HEK293 (cell line): ENCODE data around the gene FGF3.

ENCODE experiments used
- CTCF ChIA-PET: fragments of 350-600 bp; formaldehyde crosslinking; extraction: SDS; loops from one replicate; lab custom pipeline; 2021; ENCODE audit warnings: antibody characterized with exemption; lab: Yijun Ruan, JAX
- POLR2A ChIA-PET: fragments of 300-600 bp; formaldehyde crosslinking; extraction: SDS; loops from one replicate; lab custom pipeline; 2020; ENCODE audit warnings: antibody characterized with exemption, inconsistent platforms; lab: Yijun Ruan, JAX
- H3K27ac ChIP-seq: fragments of 200-500 bp; sonication (Bioruptor generic); 2 replicates; pipeline ENCODE4 v1.5.1; 2014; ENCODE audit warnings: low read depth, low read length, control low read depth, inconsistent platforms; ENCODE audit errors: extremely low read depth
- H3K36me3 ChIP-seq, 2 experiments: fragments of 200-500 bp in 1 of 2; sonication (Bioruptor generic) in 1 of 2; 1 replicate in 1 of 2; 2 replicates in 1 of 2; pipeline ENCODE4 v1.5.1; 2014 to 2017; ENCODE audit warnings: inconsistent platforms in 2 of 2, low read length in 2 of 2; ENCODE audit not compliant: control insufficient read depth in 2 of 2, insufficient read depth in 1 of 2
- H3K4me1 ChIP-seq: fragments of 200-500 bp; sonication (Bioruptor generic); 2 replicates; pipeline ENCODE4 v1.5.1; 2014; ENCODE audit warnings: mild to moderate bottlenecking, low read length, inconsistent platforms; ENCODE audit not compliant: control insufficient read depth, insufficient read depth
- H3K4me3 ChIP-seq: 2 replicates; pipeline ENCODE4 v1.5.1; 2011; ENCODE audit warnings: low read depth, mild to moderate bottlenecking, control low read depth, low read length, moderate library complexity
- H3K9me3 ChIP-seq: fragments of 200-500 bp; sonication (Bioruptor generic); 2 replicates; pipeline ENCODE4 v1.5.1; 2014; ENCODE audit warnings: low read depth, low read length, inconsistent platforms; ENCODE audit not compliant: control insufficient read depth, insufficient read depth
- INSM2 ChIP-seq: fragments of 450-650 bp; formaldehyde crosslinking; IDR thresholded peaks from 2 replicates; pipeline ENCODE4 v1.5.1; 2016; ENCODE audit warnings: missing biosample characterization, missing genetic modification characterization
- KLF10 ChIP-seq: fragments of 450-650 bp; IDR thresholded peaks from 2 replicates; pipeline ENCODE4 v1.5.1; 2018; ENCODE audit warnings: missing biosample characterization, mild to moderate bottlenecking, missing genetic modification characterization
- KLF16 ChIP-seq: fragments of 450-650 bp; formaldehyde crosslinking; IDR thresholded peaks from 2 replicates; pipeline ENCODE4 v1.5.1; 2017; ENCODE audit warnings: missing biosample characterization, missing genetic modification characterization
- KLF8 ChIP-seq: fragments of 450-650 bp; formaldehyde crosslinking; IDR thresholded peaks from 2 replicates; pipeline ENCODE4 v1.5.1; 2016; ENCODE audit warnings: missing biosample characterization, missing genetic modification characterization
- REST ChIP-seq: fragments of 450-650 bp; formaldehyde crosslinking; IDR thresholded peaks from 2 replicates; pipeline ENCODE4 v1.5.1; 2016; ENCODE audit warnings: missing biosample characterization, missing genetic modification characterization
- SP3 ChIP-seq: fragments of 450-650 bp; formaldehyde crosslinking; IDR thresholded peaks from 2 replicates; pipeline ENCODE4 v1.5.1; 2016; ENCODE audit warnings: missing biosample characterization, missing genetic modification characterization
- ZBTB8A ChIP-seq: fragments of 450-650 bp; formaldehyde crosslinking; IDR thresholded peaks from 2 replicates; pipeline ENCODE4 v1.5.1; 2016; ENCODE audit warnings: missing biosample characterization, missing genetic modification characterization
- ZNF114 ChIP-seq: fragments of 450-650 bp; formaldehyde crosslinking; IDR thresholded peaks from 2 replicates; pipeline ENCODE4 v1.5.0; 2017; ENCODE audit warnings: missing biosample characterization, missing genetic modification characterization
- ZNF202 ChIP-seq: fragments of 450-650 bp; formaldehyde crosslinking; IDR thresholded peaks from 2 replicates; pipeline ENCODE4 v1.5.1; 2016; ENCODE audit warnings: missing biosample characterization, missing genetic modification characterization, borderline replicate concordance
- ZNF335 ChIP-seq: fragments of 450-650 bp; formaldehyde crosslinking; conservative IDR thresholded peaks from 2 replicates; pipeline ENCODE4 v1.5.1; 2016; ENCODE audit warnings: missing biosample characterization, missing genetic modification characterization
- ZNF350 ChIP-seq: fragments of 450-650 bp; formaldehyde crosslinking; IDR thresholded peaks from 2 replicates; pipeline ENCODE4 v1.5.0; 2017; ENCODE audit warnings: missing biosample characterization, mild to moderate bottlenecking, missing genetic modification characterization
- ZNF37A ChIP-seq: fragments of 450-650 bp; IDR thresholded peaks from 2 replicates; pipeline ENCODE4 v1.5.1; 2018; ENCODE audit warnings: missing biosample characterization, missing genetic modification characterization
- ZNF510 ChIP-seq: fragments of 450-650 bp; formaldehyde crosslinking; IDR thresholded peaks from 2 replicates; pipeline ENCODE4 v1.5.1; 2018; ENCODE audit warnings: mild to moderate bottlenecking, missing genetic modification characterization, missing biosample characterization; ENCODE audit not compliant: insufficient replicate concordance
- ZNF692 ChIP-seq: fragments of 450-650 bp; formaldehyde crosslinking; IDR thresholded peaks from 2 replicates; pipeline ENCODE4 v1.5.1; 2016; ENCODE audit warnings: missing biosample characterization, missing genetic modification characterization
- ZNF768 ChIP-seq: fragments of 450-650 bp; formaldehyde crosslinking; IDR thresholded peaks from 2 replicates; pipeline ENCODE4 v1.5.1; 2018; ENCODE audit warnings: missing biosample characterization, mild to moderate bottlenecking, missing genetic modification characterization
- ZSCAN30 ChIP-seq: fragments of 450-650 bp; IDR thresholded peaks from 2 replicates; pipeline ENCODE4 v1.5.1; 2018; ENCODE audit warnings: missing biosample characterization, mild to moderate bottlenecking, missing genetic modification characterization, moderate library complexity
- TF ChIP-seq, protein P1 (sequence below): fragments of 450-650 bp; formaldehyde crosslinking; IDR thresholded peaks from 2 replicates; pipeline ENCODE4 v1.5.1; 2016; ENCODE audit warnings: missing biosample characterization, missing genetic modification characterization
- TF ChIP-seq, protein P2 (sequence below): fragments of 450-650 bp; formaldehyde crosslinking; IDR thresholded peaks from 2 replicates; pipeline ENCODE4 v1.5.1; 2016; ENCODE audit warnings: missing biosample characterization, missing genetic modification characterization, borderline replicate concordance
- TF ChIP-seq, protein P3 (sequence below): fragments of 450-650 bp; formaldehyde crosslinking; IDR thresholded peaks from 2 replicates; pipeline ENCODE4 v1.5.1; 2016; ENCODE audit warnings: missing biosample characterization, missing genetic modification characterization
- TF ChIP-seq, protein P4 (sequence below): fragments of 450-650 bp; formaldehyde crosslinking; IDR thresholded peaks from 2 replicates; pipeline ENCODE4 v1.5.1; 2016; ENCODE audit warnings: missing biosample characterization, missing genetic modification characterization

FGF3 gene

GRCh38 chr11:69810289-69811118 is 8.7 kb downstream of the FGF3 start:
- TF ChIP-seq ZNF350 (tag by site-specific recombination) (no peak), ZSCAN30 (tag by site-specific recombination) (no peak), ZNF114 (tag by site-specific recombination) (no peak), KLF10 (tag by site-specific recombination) (no peak), ZNF335 (tag by site-specific recombination) (no peak), ZNF37A (tag by site-specific recombination) (no peak), KLF16 (tag by site-specific recombination) (no peak), INSM2 (tag by site-specific recombination) (no peak), SP3 (tag by site-specific recombination) (no peak), KLF8 (tag by site-specific recombination) (no peak), ZNF510 (no peak), ZNF768 (no peak), ZBTB8A (tag by site-specific recombination) (no peak), ZNF202 (no peak), ZNF692 (tag by site-specific recombination) (no peak), REST (tag by site-specific recombination) (no peak)
- TF ChIP-seq, protein P1, sequence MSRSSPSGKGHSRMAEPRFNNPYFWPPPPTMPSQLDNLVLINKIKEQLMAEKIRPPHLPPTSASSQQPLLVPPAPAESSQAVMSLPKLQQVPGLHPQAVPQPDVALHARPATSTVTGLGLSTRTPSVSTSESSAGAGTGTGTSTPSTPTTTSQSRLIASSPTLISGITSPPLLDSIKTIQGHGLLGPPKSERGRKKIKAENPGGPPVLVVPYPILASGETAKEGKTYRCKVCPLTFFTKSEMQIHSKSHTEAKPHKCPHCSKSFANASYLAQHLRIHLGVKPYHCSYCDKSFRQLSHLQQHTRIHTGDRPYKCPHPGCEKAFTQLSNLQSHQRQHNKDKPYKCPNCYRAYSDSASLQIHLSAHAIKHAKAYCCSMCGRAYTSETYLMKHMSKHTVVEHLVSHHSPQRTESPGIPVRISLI (tag by site-specific recombination): no peak
- TF ChIP-seq, protein P2, sequence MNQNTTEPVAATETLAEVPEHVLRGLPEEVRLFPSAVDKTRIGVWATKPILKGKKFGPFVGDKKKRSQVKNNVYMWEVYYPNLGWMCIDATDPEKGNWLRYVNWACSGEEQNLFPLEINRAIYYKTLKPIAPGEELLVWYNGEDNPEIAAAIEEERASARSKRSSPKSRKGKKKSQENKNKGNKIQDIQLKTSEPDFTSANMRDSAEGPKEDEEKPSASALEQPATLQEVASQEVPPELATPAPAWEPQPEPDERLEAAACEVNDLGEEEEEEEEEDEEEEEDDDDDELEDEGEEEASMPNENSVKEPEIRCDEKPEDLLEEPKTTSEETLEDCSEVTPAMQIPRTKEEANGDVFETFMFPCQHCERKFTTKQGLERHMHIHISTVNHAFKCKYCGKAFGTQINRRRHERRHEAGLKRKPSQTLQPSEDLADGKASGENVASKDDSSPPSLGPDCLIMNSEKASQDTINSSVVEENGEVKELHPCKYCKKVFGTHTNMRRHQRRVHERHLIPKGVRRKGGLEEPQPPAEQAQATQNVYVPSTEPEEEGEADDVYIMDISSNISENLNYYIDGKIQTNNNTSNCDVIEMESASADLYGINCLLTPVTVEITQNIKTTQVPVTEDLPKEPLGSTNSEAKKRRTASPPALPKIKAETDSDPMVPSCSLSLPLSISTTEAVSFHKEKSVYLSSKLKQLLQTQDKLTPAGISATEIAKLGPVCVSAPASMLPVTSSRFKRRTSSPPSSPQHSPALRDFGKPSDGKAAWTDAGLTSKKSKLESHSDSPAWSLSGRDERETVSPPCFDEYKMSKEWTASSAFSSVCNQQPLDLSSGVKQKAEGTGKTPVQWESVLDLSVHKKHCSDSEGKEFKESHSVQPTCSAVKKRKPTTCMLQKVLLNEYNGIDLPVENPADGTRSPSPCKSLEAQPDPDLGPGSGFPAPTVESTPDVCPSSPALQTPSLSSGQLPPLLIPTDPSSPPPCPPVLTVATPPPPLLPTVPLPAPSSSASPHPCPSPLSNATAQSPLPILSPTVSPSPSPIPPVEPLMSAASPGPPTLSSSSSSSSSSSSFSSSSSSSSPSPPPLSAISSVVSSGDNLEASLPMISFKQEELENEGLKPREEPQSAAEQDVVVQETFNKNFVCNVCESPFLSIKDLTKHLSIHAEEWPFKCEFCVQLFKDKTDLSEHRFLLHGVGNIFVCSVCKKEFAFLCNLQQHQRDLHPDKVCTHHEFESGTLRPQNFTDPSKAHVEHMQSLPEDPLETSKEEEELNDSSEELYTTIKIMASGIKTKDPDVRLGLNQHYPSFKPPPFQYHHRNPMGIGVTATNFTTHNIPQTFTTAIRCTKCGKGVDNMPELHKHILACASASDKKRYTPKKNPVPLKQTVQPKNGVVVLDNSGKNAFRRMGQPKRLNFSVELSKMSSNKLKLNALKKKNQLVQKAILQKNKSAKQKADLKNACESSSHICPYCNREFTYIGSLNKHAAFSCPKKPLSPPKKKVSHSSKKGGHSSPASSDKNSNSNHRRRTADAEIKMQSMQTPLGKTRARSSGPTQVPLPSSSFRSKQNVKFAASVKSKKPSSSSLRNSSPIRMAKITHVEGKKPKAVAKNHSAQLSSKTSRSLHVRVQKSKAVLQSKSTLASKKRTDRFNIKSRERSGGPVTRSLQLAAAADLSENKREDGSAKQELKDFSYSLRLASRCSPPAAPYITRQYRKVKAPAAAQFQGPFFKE (tag by site-specific recombination): no peak
- TF ChIP-seq, protein P3, sequence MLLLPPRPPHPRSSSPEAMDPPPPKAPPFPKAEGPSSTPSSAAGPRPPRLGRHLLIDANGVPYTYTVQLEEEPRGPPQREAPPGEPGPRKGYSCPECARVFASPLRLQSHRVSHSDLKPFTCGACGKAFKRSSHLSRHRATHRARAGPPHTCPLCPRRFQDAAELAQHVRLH (tag by site-specific recombination): no peak
- TF ChIP-seq, protein P4, sequence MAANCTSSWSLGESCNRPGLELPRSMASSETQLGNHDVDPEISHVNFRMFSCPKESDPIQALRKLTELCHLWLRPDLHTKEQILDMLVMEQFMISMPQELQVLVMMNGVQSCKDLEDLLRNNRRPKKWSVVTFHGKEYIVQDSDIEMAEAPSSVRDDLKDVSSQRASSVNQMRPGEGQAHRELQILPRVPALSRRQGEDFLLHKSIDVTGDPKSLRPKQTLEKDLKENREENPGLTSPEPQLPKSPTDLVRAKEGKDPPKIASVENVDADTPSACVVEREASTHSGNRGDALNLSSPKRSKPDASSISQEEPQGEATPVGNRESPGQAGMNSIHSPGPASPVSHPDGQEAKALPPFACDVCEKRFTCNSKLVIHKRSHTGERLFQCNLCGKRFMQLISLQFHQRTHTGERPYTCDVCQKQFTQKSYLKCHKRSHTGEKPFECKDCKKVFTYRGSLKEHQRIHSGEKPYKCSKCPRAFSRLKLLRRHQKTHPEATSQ (tag by site-specific recombination): no peak
- H3K36me3 ChIP-seq: no peaks in the 10 kb centered on the region
- CTCF ChIA-PET: interaction anchor here (0.7 kb wide), 1 partner anchor 80 kb away, joined by 3 read pairs; no protein-coding TSS in a partner anchor
- no peaks in the 10 kb centered on the region for H3K4me1 ChIP-seq
- H3K27ac ChIP-seq: no peak overlapping the region
- POLR2A ChIA-PET: interaction anchor here (0.5 kb wide), 1 partner anchor 169 kb away, joined by 3 read pairs; the partner anchor contains the start of gene CCND1
- no peaks in the 10 kb centered on the region for H3K9me3 ChIP-seq
- H3K4me3 ChIP-seq: no peak overlapping the region
